Mesothelial cell of epicardium (in vitro differentiated cells): Measurements from ENCODE around the gene FXYD4. TPM values are rescaled to one million over a fixed set of nuclear protein-coding genes. Genes with fewer than 3 reads are reported as not detected.

Experiments used
- DNase-seq, 2 experiments: peaks; one replicate each; pipeline ENCODE4 v3.0.0; 2021; ENCODE audit warnings: low spot score in 2 of 2; ENCODE audit not compliant: unreplicated experiment in 2 of 2
- H3K27ac Mint-ChIP-seq: 2 replicates; pipeline ENCODE4 v1.8.0; 2021; ENCODE audit warnings: mixed read lengths
- H3K27me3 Mint-ChIP-seq: 2 replicates; pipeline ENCODE4 v1.8.0; 2021; ENCODE audit warnings: low read depth, mixed read lengths
- H3K36me3 Mint-ChIP-seq: 2 replicates; pipeline ENCODE4 v1.8.0; 2021; ENCODE audit warnings: mixed read lengths
- H3K4me1 Mint-ChIP-seq: 2 replicates; pipeline ENCODE4 v1.8.0; 2021; ENCODE audit warnings: mixed read lengths
- H3K4me3 Mint-ChIP-seq: 2 replicates; pipeline ENCODE4 v1.8.0; 2021; ENCODE audit warnings: mild to moderate bottlenecking, moderate library complexity, mixed read lengths
- H3K9me3 Mint-ChIP-seq: 2 replicates; pipeline ENCODE4 v1.8.0; 2021; ENCODE audit warnings: mixed read lengths
- total RNA-seq: library from RNA; stranded (reverse); gene quantifications from 3 replicates; pipeline ENCODE4 v1.2.1, GENCODE V29; 2021
- TF ChIP-seq, protein P1 (sequence below): fragments of 200-600 bp; sonication (generic); IDR thresholded peaks from one replicate; pipeline ENCODE4 v1.5.0; 2021; ENCODE audit warnings: antibody characterized with exemption; ENCODE audit not compliant: unreplicated experiment

The FXYD4 gene
- total RNA-seq, 1 donor from 2014 or later: not detected

DNA sequence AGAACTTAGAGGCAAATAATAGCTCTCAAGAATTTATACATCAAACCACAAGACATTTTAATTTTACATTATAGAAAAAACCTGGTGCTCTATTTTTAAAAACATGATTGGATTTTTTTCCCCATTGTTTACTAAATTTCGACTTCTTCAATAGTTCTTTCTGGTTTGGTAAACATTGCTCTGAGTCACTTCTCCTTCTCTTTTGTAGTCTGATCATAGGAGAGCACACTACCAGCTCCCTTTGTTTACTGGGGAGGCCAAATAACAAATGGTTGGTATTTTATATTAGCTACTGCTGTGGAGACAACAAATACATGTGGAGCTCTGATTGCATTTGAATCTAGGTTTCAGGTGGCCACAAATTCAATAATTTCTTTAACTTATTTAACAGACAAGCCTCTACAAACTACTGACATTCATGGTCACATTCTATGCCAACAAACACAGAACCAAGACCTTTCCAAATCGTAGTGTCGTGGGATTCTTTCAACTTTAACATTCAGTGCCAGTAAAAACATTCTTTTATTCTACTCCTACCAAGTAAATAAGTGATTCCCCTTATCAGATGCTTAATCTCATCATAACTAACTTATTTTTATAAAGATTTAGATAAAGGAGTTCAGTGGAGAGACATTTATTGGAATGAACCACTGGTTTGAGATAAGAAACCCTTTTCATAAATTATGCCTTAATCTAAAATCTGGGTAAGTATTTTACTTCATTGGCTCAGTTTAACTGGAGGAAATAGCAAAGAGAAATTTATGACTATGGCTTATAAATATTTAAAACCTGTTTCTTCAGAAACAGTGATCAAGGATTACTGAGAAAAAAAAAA, 17.7 kb upstream of the FXYD4 start:
- H3K27me3 Mint-ChIP-seq: peaks cover 6% of the 10 kb centered on the region
- DNase-seq: no peak
- TF ChIP-seq, protein P1, sequence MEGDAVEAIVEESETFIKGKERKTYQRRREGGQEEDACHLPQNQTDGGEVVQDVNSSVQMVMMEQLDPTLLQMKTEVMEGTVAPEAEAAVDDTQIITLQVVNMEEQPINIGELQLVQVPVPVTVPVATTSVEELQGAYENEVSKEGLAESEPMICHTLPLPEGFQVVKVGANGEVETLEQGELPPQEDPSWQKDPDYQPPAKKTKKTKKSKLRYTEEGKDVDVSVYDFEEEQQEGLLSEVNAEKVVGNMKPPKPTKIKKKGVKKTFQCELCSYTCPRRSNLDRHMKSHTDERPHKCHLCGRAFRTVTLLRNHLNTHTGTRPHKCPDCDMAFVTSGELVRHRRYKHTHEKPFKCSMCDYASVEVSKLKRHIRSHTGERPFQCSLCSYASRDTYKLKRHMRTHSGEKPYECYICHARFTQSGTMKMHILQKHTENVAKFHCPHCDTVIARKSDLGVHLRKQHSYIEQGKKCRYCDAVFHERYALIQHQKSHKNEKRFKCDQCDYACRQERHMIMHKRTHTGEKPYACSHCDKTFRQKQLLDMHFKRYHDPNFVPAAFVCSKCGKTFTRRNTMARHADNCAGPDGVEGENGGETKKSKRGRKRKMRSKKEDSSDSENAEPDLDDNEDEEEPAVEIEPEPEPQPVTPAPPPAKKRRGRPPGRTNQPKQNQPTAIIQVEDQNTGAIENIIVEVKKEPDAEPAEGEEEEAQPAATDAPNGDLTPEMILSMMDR: no peak
- no peaks in the 10 kb centered on the region for H3K9me3 Mint-ChIP-seq
- H3K4me1 Mint-ChIP-seq: peaks cover 40% of the 10 kb centered on the region
- no peak overlapping the region for H3K4me3 Mint-ChIP-seq
- H3K36me3 Mint-ChIP-seq: no peaks in the 10 kb centered on the region
- peak overlapping the region; percentile 89 for H3K27ac Mint-ChIP-seq

DNA sequence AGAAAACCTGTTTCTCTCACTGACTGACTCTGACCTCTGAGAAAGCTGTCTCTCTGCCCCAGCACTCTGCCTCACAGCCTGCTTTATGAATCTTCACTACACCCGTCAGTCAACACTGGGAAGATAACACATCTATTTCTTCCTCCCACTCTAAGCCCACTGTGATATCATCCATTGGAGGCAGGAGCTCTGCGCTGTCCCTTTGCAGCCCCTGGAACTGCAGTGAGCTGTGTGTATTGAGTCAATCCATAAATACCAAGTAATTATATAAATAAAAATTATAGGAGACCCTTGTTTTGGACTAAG, 17.2 kb upstream of the FXYD4 start:
- no peak for DNase-seq
- TF ChIP-seq, protein P1: no peak
- Mint-ChIP-seq H3K4me3 (no peak overlapping the region), H3K4me1 (peaks cover 39% of the 10 kb centered on the region), H3K27me3 (peaks cover 6% of the 10 kb centered on the region), H3K9me3 (no peaks in the 10 kb centered on the region), H3K36me3 (no peaks in the 10 kb centered on the region), H3K27ac (peak overlapping the region; percentile 89)

DNA sequence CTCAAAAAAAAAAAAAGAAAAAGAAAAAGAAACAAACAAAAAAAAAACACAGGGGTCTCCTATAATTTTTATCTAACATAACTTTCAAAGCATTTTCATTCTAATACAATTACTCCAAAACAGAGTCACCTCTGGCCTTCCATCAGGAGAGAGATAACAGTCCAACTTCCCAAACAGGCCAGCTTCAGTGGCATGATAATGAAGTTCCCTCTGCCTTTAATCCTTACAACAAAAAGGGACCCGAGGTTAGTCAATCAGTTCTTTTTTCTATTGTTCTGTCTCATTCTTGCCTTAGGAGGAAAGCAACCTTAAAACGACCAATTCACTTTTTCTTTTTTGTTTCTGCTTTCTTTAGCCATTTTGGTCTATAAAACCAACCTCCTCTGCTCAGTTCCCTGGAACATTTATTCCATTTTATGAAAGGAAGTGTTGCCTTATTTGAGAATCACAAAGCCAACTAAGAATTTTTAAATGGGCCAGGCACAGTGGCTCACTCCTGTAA, 16.5 kb upstream of the FXYD4 start:
- TF ChIP-seq, protein P1: no peak

DNA sequence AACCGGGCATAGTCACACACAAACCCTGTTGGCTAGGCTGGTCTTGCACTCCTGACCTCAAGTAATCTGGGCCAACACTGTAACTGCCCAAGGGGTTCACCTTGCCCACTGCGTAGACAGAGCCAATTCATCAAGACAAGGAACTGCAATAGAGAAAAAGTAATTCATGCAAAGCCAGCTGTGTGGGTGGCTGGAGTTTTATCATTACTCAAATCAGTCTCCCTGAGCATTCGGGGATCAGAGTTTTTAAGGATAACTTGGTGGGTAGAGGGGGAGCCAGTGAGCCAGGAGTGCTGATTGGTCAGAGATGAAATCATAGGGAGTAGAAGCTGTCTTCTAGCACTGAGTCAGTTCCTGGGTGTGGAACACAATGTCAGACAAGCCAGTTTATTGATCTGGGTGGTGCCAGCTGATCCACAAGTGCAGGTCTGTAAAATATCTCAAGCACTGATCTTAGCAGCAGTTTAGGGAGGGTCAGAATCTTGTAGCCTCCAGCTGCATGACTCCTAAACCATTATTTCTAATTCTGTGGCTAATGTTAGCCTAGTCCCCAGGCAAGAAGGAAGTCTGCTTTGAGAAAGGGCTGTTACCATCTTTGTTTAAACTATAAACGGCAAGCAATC, 15.6 kb upstream of the FXYD4 start:
- no peak for DNase-seq
- Mint-ChIP-seq H3K36me3 (no peaks in the 10 kb centered on the region), H3K27me3 (peaks cover 2% of the 10 kb centered on the region), H3K4me1 (peaks cover 30% of the 10 kb centered on the region), H3K9me3 (no peaks in the 10 kb centered on the region), H3K4me3 (no peak overlapping the region), H3K27ac (no peak overlapping the region)
- TF ChIP-seq, protein P1: no peak

More for the DNA sequence above, 16.5 kb upstream of the FXYD4 start:
- Mint-ChIP-seq H3K27ac (peak overlapping the region; percentile 4), H3K27me3 (peaks cover 6% of the 10 kb centered on the region), H3K36me3 (no peaks in the 10 kb centered on the region), H3K4me3 (no peak overlapping the region), H3K4me1 (peaks cover 38% of the 10 kb centered on the region), H3K9me3 (no peaks in the 10 kb centered on the region)
- DNase-seq: no peak

DNA sequence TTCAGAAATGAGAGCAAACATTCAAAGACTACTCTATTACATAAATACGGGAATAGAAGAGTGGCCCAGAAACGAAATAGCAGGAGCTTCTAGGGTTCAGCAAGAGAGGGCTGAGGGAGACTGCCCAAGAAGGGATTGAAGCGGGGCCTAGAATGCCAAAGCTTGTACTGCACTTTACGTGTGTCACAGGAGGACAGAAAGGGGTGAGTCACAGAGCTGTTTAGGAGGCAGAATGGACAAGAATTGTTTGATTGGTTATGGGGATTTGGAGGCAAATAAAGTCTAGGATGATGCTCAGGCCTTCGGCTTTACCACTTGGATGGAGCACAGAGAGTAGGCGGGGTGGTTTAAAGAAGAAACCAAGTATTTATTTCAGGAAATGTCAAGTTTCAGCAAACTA, 11.3 kb upstream of the FXYD4 start:
- no peak overlapping the region for H3K27ac Mint-ChIP-seq
- peaks cover 18% of the 10 kb centered on the region for H3K4me1 Mint-ChIP-seq
- H3K27me3 Mint-ChIP-seq: peaks cover 3% of the 10 kb centered on the region
- H3K4me3 Mint-ChIP-seq: peak overlapping the region; percentile 6
- no peak for DNase-seq
- TF ChIP-seq, protein P1: no peak
- no peaks in the 10 kb centered on the region for H3K9me3 Mint-ChIP-seq
- H3K36me3 Mint-ChIP-seq: no peaks in the 10 kb centered on the region
